ENCODE data around the gene GRIN2B. TPM values are rescaled to one million over a fixed set of nuclear protein-coding genes. Genes with fewer than 3 reads are reported as not detected.

Gene GRIN2B
- total RNA-seq: 1 to 10 TPM in 1 of 4 donors, under 1 TPM in 3; under 0.01 to 2.5 (median 0.38) TPM

DNA sequence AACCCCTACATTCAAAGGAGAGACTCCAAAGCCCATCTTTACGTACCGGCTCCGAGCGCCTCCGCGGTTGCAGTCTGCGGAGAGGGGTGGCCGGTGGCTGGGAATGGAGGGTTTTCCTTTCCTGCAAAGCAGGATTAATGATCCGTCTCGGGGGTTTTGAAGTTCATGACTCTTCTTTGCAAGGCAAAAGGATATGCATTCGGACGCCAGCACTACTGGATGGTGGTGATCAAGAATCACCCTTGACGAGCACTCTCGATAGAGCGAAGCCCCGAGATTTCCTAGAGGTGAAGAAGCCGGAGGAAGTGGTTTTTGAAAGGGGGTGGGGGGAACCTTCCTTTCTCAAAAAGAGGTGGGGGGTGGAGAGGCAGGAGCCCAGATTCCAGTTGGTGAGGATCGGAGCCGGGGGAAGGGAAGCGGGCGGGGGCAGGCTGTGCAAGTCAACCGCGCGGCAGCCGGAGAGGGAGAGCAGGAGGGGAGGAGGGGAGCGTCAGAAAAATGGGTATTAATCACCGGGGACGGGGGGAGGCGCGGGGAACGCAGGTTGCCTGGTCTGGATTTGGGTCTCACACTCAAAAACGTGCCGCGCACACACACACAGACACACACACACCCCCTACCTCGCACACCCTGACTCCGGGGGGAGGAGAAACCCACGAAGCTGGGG lies at the start of gene GRIN2B:
Gene GRIN2B, minus strand, starts transcription at position 307 of the 667 bp plus-strand sequence. CDS start 115,394 bp downstream, outside the sequence.
- no peaks in the 10 kb centered on the region for H3K36me3 ChIP-seq
- DNase-seq: no peak
- H3K9me3 ChIP-seq: no peaks in the 10 kb centered on the region
- peaks cover 0 to 21% (median 0%) of the 10 kb centered on the region in 4 donors for H3K4me1 ChIP-seq
- no peak within 1 kb of the TSS for H3K27ac ChIP-seq
- peak within 1 kb of the TSS; percentile 15 to 45 (median 36) for H3K4me3 ChIP-seq
- TF ChIP-seq, protein P1, sequence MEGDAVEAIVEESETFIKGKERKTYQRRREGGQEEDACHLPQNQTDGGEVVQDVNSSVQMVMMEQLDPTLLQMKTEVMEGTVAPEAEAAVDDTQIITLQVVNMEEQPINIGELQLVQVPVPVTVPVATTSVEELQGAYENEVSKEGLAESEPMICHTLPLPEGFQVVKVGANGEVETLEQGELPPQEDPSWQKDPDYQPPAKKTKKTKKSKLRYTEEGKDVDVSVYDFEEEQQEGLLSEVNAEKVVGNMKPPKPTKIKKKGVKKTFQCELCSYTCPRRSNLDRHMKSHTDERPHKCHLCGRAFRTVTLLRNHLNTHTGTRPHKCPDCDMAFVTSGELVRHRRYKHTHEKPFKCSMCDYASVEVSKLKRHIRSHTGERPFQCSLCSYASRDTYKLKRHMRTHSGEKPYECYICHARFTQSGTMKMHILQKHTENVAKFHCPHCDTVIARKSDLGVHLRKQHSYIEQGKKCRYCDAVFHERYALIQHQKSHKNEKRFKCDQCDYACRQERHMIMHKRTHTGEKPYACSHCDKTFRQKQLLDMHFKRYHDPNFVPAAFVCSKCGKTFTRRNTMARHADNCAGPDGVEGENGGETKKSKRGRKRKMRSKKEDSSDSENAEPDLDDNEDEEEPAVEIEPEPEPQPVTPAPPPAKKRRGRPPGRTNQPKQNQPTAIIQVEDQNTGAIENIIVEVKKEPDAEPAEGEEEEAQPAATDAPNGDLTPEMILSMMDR (IDR thresholded peaks at IDR 0.05): no peak
- TF ChIP-seq POLR2A (IDR thresholded peaks at IDR 0.05): no peak
- peaks cover 0 to 10% of the 10 kb centered on the region in 2 donors for H3K27me3 ChIP-seq

DNA sequence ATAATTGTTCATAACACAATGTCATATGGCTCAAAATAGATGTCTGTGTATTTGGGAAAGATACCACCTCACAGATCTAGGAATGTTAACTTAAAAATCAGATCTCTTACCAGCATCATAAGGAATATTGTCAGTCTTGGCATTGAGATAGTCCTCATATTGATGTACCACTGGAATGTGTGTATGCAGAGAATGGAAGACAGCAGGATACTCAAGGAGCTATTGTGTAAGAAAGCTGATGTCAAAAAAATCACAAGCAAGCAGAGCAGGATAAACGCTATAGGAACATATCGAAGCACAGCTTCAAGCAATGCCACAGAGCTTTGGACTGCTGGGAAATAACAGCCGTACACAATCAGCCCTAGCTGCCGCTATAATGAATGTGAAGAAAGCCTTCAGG lies 45.1 kb upstream of the GRIN2B start:
- H3K4me1 ChIP-seq: no peaks in the 10 kb centered on the region
- H3K9me3 ChIP-seq: no peaks in the 10 kb centered on the region
- no peak for DNase-seq
- H3K27me3 ChIP-seq: no peaks in the 10 kb centered on the region
- no peak overlapping the region for H3K4me3 ChIP-seq
- no peak overlapping the region for H3K27ac ChIP-seq
- no peak for TF ChIP-seq POLR2A (IDR thresholded peaks at IDR 0.05)
- TF ChIP-seq, protein P1 (IDR thresholded peaks at IDR 0.05): no peak
- no peaks in the 10 kb centered on the region for H3K36me3 ChIP-seq

DNA sequence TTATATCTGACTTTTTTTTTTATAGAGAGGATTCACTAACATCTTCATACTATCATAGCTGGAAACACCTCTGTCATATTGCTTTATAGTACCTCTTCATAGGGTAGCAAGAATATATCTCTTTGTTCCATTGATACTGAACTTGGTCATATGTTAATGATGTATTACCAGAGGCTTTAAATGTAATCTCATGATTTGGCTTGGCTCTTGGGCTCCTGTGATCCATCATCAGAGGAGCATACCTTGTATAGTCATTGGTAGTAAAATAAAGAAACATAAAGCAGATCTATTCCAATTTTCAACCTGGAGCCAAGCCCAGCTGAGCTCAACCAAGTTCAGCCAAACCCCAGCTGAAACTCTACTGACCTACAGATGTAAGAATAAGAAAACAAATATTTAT lies 43.2 kb upstream of the GRIN2B start:
- Histone ChIP-seq H3K4me1 (no peaks in the 10 kb centered on the region), H3K27ac (no peak overlapping the region)

DNA sequence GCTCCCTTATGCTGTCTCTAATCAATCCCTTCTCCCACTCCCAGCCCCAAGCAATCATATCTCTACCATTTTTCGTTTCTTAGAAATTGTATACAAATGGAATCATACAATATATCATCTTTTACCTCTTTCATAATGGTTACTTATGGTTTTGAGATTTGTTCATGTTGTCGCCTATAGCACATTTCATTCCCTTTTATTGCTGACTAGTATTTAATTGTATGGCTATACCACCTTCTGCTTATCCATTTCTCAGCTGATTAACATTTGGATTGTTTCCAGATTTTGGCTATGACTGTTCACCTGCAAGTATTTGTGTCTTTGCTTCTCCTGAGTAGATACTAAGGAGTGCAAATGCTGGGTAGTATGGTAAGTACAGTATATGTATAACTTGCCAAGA lies 36.7 kb upstream of the GRIN2B start:
- no peaks in the 10 kb centered on the region for H3K27me3 ChIP-seq
- H3K4me1 ChIP-seq: no peaks in the 10 kb centered on the region
- H3K27ac ChIP-seq: no peak overlapping the region
- no peak for DNase-seq
- TF ChIP-seq POLR2A (IDR thresholded peaks at IDR 0.05): no peak
- TF ChIP-seq, protein P1 (IDR thresholded peaks at IDR 0.05): no peak
- H3K4me3 ChIP-seq: no peak overlapping the region
- H3K9me3 ChIP-seq: no peaks in the 10 kb centered on the region
- no peaks in the 10 kb centered on the region for H3K36me3 ChIP-seq

More for the DNA sequence above, 43.2 kb upstream of the GRIN2B start:
- no peak for DNase-seq
- TF ChIP-seq POLR2A (IDR thresholded peaks at IDR 0.05): no peak
- TF ChIP-seq, protein P1 (IDR thresholded peaks at IDR 0.05): no peak
- Histone ChIP-seq H3K27me3 (no peaks in the 10 kb centered on the region), H3K9me3 (no peaks in the 10 kb centered on the region), H3K4me3 (no peak overlapping the region), H3K36me3 (no peaks in the 10 kb centered on the region)

DNA sequence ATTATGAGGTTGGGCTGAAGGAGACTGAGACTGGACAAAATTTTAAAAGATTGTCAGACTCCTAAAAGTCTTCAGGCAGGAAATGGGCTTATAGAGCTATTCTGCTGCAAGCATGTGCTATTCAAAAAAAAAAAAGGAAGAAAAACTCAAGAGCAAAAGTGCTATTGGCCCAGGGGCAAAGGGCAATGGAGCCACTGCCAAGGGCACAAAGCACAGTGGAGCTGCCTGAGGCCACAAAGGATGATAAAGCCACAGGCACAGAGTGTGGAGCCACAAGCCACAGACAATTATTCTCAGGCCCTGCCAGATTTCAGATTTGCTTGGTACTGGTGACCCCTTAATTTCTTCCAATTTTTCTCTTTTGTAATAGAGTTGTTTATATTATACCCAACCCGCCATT lies 29.6 kb upstream of the GRIN2B start:
- no peaks in the 10 kb centered on the region for H3K27me3 ChIP-seq
- DNase-seq: no peak
- no peaks in the 10 kb centered on the region for H3K4me1 ChIP-seq
- no peaks in the 10 kb centered on the region for H3K36me3 ChIP-seq
- no peak overlapping the region for H3K27ac ChIP-seq
- TF ChIP-seq, protein P1 (IDR thresholded peaks at IDR 0.05): no peak
- no peak for TF ChIP-seq POLR2A (IDR thresholded peaks at IDR 0.05)
- no peaks in the 10 kb centered on the region for H3K9me3 ChIP-seq
- H3K4me3 ChIP-seq: no peak overlapping the region
